ENCODE data around the gene SSBP1.
"Not testable (repeated sequence)": the region's sequence is repeated elsewhere in the genome, so short reads cannot be mapped to it uniquely, and the experiment has no call there.

SSBP1 gene

GRCh38 chr7:141709318-141709717, 28.8 kb upstream of the SSBP1 start:
- DNase-seq (ENCODE audit: low read depth in 2 of 2) = no peak

GRCh38 chr7:141709749-141710148, 28.4 kb upstream of the SSBP1 start:
- no peak for DNase-seq (ENCODE audit: low read depth in 2 of 2)

GRCh38 chr7:141710301-141710700, 27.9 kb upstream of the SSBP1 start:
- no peak for DNase-seq (ENCODE audit: low read depth in 2 of 2)

- DNase-seq (ENCODE audit: low read depth in 2 of 2) = no peak
These were observed 25.4 kb upstream of the SSBP1 start for GRCh38 chr7:141712603-141713255.

- DNase-seq (ENCODE audit: low read depth in 2 of 2) = no peak
These were observed 24.3 kb upstream of the SSBP1 start for GRCh38 chr7:141713890-141714289.

GRCh38 chr7:141714571-141714970, 23.6 kb upstream of the SSBP1 start:
- no peak for DNase-seq (ENCODE audit: low read depth in 2 of 2)

GRCh38 chr7:141715018-141715417, 23.1 kb upstream of the SSBP1 start:
- DNase-seq (ENCODE audit: low read depth in 2 of 2) = no peak

GRCh38 chr7:141715794-141716689, 22.1 kb upstream of the SSBP1 start:
- no peak for DNase-seq (ENCODE audit: low read depth in 2 of 2)

GRCh38 chr7:141717450-141717849, 20.7 kb upstream of the SSBP1 start:
- DNase-seq (ENCODE audit: low read depth in 2 of 2) = no peak

GRCh38 chr7:141722529-141722928, 15.6 kb upstream of the SSBP1 start:
- DNase-seq (ENCODE audit: low read depth in 2 of 2) = no peak

GRCh38 chr7:141729020-141729419, 9.1 kb upstream of the SSBP1 start:
- no peak for DNase-seq (ENCODE audit: low read depth in 2 of 2)

- DNase-seq (ENCODE audit: low read depth in 2 of 2) = no peak
These were observed 6.5 kb upstream of the SSBP1 start for GRCh38 chr7:141731476-141732149.

GRCh38 chr7:141737118-141737835, 881 bp upstream of the SSBP1 start:
- no peak for DNase-seq (ENCODE audit: low read depth in 2 of 2)

- DNase-seq (ENCODE audit: low read depth in 2 of 2) = no peak
These were observed 445 bp downstream of the SSBP1 start for GRCh38 chr7:141738592-141739013.

- no peak for DNase-seq (ENCODE audit: low read depth in 2 of 2)
These were observed 1.1 kb downstream of the SSBP1 start for GRCh38 chr7:141739250-141739649.

GRCh38 chr7:141742229-141742628, 4.1 kb downstream of the SSBP1 start:
- DNase-seq (ENCODE audit: low read depth in 2 of 2) = no peak

- no peak for DNase-seq (ENCODE audit: low read depth in 2 of 2)
These were observed 6.0 kb downstream of the SSBP1 start for GRCh38 chr7:141744131-141744530.

GRCh38 chr7:141748396-141748795, 10.2 kb downstream of the SSBP1 start:
- no peak for DNase-seq (ENCODE audit: low read depth in 2 of 2)

- not testable (repeated sequence) for DNase-seq (ENCODE audit: low read depth in 2 of 2)
These were observed 13.7 kb downstream of the SSBP1 start for GRCh38 chr7:141751904-141752303.

GRCh38 chr7:141752634-141753033, 14.5 kb downstream of the SSBP1 start:
- no peak for DNase-seq (ENCODE audit: low read depth in 2 of 2)

- DNase-seq (ENCODE audit: low read depth in 2 of 2) = no peak
These were observed 16.8 kb downstream of the SSBP1 start for GRCh38 chr7:141754939-141755338.

- DNase-seq (ENCODE audit: low read depth in 2 of 2) = no peak
These were observed 25.6 kb downstream of the SSBP1 start, which contains the start of gene TAS2R3 for GRCh38 chr7:141763797-141764196. TAS2R3 (plus strand) TSS chr7:141764097; CDS start chr7:141764159, 62 bp downstream.
